ENCODE measurements around the gene TMC1.

TMC1 gene

GRCh38 chr9:72863456-72864094 is 342.2 kb downstream of the TMC1 start:
- TF ChIP-seq GATA3 (IDR thresholded peaks at IDR 0.05; ENCODE audit: low read depth, low read length) = no peak
- no peak for TF ChIP-seq GATA2 (IDR thresholded peaks at IDR 0.05; ENCODE audit: low read depth, low read length)

- TF ChIP-seq GATA3 (IDR thresholded peaks at IDR 0.05; ENCODE audit: low read depth, low read length) (no peak), GATA2 (IDR thresholded peaks at IDR 0.05; ENCODE audit: low read depth, low read length) (no peak)
Observed at GRCh38 chr9:72864327-72864726, 342.9 kb downstream of the TMC1 start.

GRCh38 chr9:72871685-72872084 is 350.3 kb downstream of the TMC1 start:
- TF ChIP-seq GATA3 (IDR thresholded peaks at IDR 0.05; ENCODE audit: low read depth, low read length) (no peak), GATA2 (IDR thresholded peaks at IDR 0.05; ENCODE audit: low read depth, low read length) (no peak)

DNA sequence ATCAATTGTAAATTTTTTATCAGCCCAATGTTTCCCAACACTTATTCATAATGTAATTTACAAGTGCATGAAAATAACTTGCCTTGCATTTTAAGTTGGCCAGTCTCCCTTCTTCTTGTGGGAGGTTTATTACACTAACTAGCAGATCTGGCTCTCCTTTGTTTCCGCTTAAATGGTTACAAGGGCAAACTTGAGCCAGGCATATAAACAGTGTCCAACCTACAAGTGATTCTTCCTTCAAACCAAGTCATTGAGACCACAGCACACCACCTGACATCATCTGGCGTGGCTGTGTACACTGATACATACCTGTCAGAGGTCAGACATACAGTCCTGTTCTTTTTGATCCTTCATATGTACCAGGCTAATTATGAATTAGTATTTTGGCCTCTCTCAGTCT is 351.3 kb downstream of the TMC1 start:
- TF ChIP-seq GATA2 (IDR thresholded peaks at IDR 0.05; ENCODE audit: low read depth, low read length) (no peak), GATA3 (IDR thresholded peaks at IDR 0.05; ENCODE audit: low read depth, low read length) (no peak)

- TF ChIP-seq GATA2 (IDR thresholded peaks at IDR 0.05; ENCODE audit: low read depth, low read length) (no peak), GATA3 (IDR thresholded peaks at IDR 0.05; ENCODE audit: low read depth, low read length) (no peak)
Observed at GRCh38 chr9:72873456-72873855, 352.0 kb downstream of the TMC1 start.

DNA sequence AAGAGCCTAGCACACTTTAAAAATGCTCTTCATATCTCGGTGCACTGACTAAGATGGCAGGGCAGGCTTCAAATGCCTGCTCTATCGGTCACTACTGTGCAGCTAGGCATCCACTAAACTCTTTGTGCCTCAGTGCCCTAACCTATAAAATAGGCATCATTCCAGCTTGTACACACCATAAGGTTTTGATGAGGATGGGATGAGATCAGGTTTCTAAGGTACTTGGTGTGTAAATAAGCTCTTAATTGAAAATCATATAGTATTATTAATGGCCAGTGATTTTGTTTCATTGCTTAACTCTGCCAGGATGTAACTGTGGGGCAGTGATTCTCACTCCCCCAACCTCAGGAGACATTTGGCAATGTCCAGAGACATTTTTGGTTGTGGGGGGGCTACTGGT is 352.9 kb downstream of the TMC1 start:
- TF ChIP-seq GATA3 (IDR thresholded peaks at IDR 0.05; ENCODE audit: low read depth, low read length) (no peak), GATA2 (IDR thresholded peaks at IDR 0.05; ENCODE audit: low read depth, low read length) (no peak)

DNA sequence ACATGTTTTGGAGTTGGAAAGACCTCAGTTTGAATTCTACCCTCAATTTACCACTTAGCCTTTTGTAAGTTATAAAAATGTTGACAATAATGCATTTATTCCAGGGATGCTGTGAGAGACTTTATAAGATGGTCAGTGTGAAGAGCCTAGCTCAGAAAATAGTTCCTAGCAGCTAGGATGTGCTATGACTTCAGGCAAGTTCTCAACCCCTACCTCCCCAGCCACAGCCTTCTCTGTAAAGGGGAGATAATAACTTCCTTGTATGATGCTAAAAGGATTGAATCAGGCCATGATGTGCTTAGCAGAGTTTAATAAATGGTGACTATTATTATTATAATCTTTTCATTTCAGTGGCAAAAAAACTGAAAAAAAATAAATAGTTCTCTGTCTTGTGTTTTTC is 353.8 kb downstream of the TMC1 start:
- no peak for TF ChIP-seq GATA2 (IDR thresholded peaks at IDR 0.05; ENCODE audit: low read depth, low read length)
- TF ChIP-seq GATA3 (IDR thresholded peaks at IDR 0.05; ENCODE audit: low read depth, low read length) = no peak

DNA sequence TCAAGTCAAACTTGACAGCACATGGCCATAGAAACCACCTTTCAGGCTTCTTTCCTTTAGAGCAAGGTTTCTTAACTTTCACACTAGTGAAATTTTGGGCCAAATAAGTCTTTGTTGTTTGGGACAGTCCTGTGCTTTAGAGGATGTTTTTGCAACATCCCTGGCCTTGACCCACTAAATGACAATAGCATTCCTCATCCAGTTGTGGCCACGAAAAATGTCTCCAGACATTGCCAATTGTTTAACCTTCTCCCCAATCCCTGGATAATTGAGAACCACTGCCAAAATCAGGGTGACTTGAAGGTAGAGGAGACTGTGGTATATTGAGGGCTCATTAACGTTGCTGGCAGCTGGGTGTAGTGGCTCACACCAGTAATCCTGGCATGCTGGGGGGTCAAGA is 359.4 kb downstream of the TMC1 start:
- no peak for TF ChIP-seq GATA3 (IDR thresholded peaks at IDR 0.05; ENCODE audit: low read depth, low read length)
- no peak for TF ChIP-seq GATA2 (IDR thresholded peaks at IDR 0.05; ENCODE audit: low read depth, low read length)

DNA sequence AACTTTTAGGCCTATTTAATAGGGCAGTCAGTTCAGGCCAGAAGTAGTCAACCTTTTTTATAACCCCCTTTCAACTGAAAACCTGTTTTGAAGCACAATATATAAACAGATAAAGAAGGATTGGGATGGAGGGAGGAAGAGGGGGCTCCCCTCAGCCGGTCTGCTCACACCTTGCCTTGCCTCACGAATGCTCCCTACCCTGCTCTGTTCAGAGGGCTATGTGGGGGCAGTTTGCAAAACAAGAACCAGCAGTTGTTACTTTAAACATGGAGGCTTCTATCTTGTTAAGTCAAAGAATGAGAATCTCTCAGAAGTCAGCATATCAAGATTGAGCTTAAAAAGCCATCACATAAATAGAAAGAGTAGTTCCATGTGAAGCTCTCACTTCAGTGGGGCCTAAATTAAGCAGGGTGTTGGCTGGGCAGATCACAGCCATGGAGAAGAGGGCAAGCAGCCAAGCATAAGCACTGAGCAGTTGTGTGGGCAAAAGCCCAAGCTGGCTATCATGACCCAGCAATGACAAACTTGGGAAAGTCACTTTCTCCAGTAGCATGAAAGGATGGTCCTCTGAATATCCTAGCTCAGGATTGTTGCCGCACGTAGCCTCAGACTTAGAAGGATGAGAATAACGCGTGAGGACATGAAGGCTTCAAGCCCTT is 360.8 kb downstream of the TMC1 start:
- TF ChIP-seq GATA2 (IDR thresholded peaks at IDR 0.05; ENCODE audit: low read depth, low read length) (no peak), GATA3 (IDR thresholded peaks at IDR 0.05; ENCODE audit: low read depth, low read length) (no peak)

- TF ChIP-seq GATA3 (IDR thresholded peaks at IDR 0.05; ENCODE audit: low read depth, low read length) = no peak
- TF ChIP-seq GATA2 (IDR thresholded peaks at IDR 0.05; ENCODE audit: low read depth, low read length) = no peak
Observed at GRCh38 chr9:72883875-72884274, 362.5 kb downstream of the TMC1 start.

DNA sequence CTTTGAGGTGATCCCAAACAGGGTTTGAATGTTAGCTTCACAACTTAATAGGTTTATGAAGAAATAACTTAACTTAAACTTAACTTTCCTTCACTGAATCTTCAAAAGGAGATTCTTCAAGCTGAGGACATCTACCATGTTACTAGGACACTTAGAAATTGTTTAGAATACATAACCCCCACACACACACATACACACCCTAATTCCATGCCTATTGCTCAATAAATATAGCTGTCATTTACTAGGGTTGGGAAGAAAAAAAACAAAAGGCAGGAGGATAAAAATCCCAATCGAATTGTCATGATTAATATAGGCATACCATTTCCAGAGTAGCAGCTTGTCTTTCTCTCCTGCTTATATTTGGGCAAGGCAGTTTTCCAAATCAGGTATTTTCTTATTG is 363.1 kb downstream of the TMC1 start:
- no peak for TF ChIP-seq GATA2 (IDR thresholded peaks at IDR 0.05; ENCODE audit: low read depth, low read length)
- TF ChIP-seq GATA3 (IDR thresholded peaks at IDR 0.05; ENCODE audit: low read depth, low read length) = no peak

Measured in SH-SY5Y (cell line).